HEK293T (cell line): ENCODE results near the gene NR1H3.

Experiments used
- SUZ12 ChIP-seq: fragments of 450-650 bp; IDR thresholded peaks from 2 replicates; pipeline ENCODE4 v1.6.1; 2016; ENCODE audit warnings: mild to moderate bottlenecking
- TARDBP ChIP-seq: fragments of 450-650 bp; IDR thresholded peaks from 2 replicates; pipeline ENCODE4 v1.6.1; 2016
- ZNF384 ChIP-seq: fragments of 450-650 bp; IDR thresholded peaks from 2 replicates; pipeline ENCODE4 v1.6.1; 2016

GRCh38 chr11:47236482-47236881 lies 21.3 kb upstream of the NR1H3 start:
- no peak for TF ChIP-seq SUZ12
- no peak for TF ChIP-seq ZNF384
- no peak for TF ChIP-seq TARDBP
